Left lung (tissue), 10 donors: ENCODE measurements around the gene CXCL5. TPM values are rescaled to one million over a fixed set of nuclear protein-coding genes. Genes with fewer than 3 reads are reported as not detected.
"Not testable (repeated sequence)": the region's sequence is repeated elsewhere in the genome, so short reads cannot be mapped to it uniquely, and the experiment has no call there.

ENCODE experiments used
- ATAC-seq: fragments of 200-7000 bp; cut with Tn5 transposase; one replicate; pipeline ENCODE4 v1.9.1; 2020; ENCODE audit warnings: moderate library complexity
- DNase-seq, 4 donors: peaks; one replicate each; pipeline ENCODE4 v3.0.0-alpha.2; 2013 to 2020
- H3K27ac ChIP-seq, 2 donors: fragments of 200-600 bp; sonication (generic) in 1 of 2; one replicate each; pipeline versions ENCODE4 v1.5.0 to v1.8.0; 2020 to 2021
- H3K27me3 ChIP-seq, 2 donors: fragments of 200-600 bp; sonication (generic) in 1 of 2; one replicate each; pipeline versions ENCODE4 v1.5.0 to v1.8.0; 2020 to 2021
- H3K36me3 ChIP-seq, 2 donors: fragments of 200-600 bp; sonication (generic) in 1 of 2; one replicate each; pipeline versions ENCODE4 v1.5.0 to v1.8.0; 2020 to 2021
- H3K4me1 ChIP-seq, 2 donors: fragments of 200-600 bp; one replicate each; pipeline ENCODE4 v1.8.0; 2021
- H3K4me3 ChIP-seq, 2 donors: fragments of 200-600 bp; sonication (generic) in 1 of 2; one replicate each; pipeline versions ENCODE4 v1.5.0 to v1.8.0; 2020 to 2021; ENCODE audit warnings: mild to moderate bottlenecking in 1 of 2
- H3K9me3 ChIP-seq, 2 donors: fragments of 200-600 bp; sonication (generic) in 1 of 2; one replicate each; pipeline versions ENCODE4 v1.5.0 to v1.8.0; 2020 to 2021
- CTCF ChIP-seq, 2 donors: fragments of 200-600 bp; sonication (generic) in 1 of 2; IDR thresholded peaks; one replicate each; pipeline versions ENCODE4 v1.5.0 to v1.8.0; 2021; ENCODE audit warnings: antibody characterized with exemption in 2 of 2
- intact Hi-C, 2 donors: fragments of 100-400 bp; cut with DNase I; formaldehyde crosslinking; loops; one replicate each; pipeline versions ENCODE4 v1.11.2 to v1.14.2; 2022
- polyA plus RNA-seq, 6 donors: library from polyadenylated mRNA; unstranded; fragments of 120-200 nt; gene quantifications; one replicate each; pipeline ENCODE4 v1.2.1, GENCODE V29; 2013; ENCODE audit not compliant: insufficient read length in 6 of 6
- total RNA-seq, 2 donors: library from RNA; stranded (reverse); fragmentation: NEBNext Ultra II Directional; extraction: Animal tissue kit (Norgen Biotek cat#: 25700); gene quantifications; one replicate each; pipeline ENCODE4 v1.2.1, GENCODE V29; 2021
- donor health status: DM: no; HTN: yes; CAD: no.
- donor health status: DM: no; HTN: no; CAD: no.

CXCL5 gene
- total and polyA plus RNA-seq, 8 donors, result 0.14 to 35.0 (median 0.26) TPM

- ATAC-seq (no peak), DNase-seq (no peak)
- Histone ChIP-seq H3K4me3 (no peak overlapping the region), H3K36me3 (no peaks in the 10 kb centered on the region), H3K4me1 (no peaks in the 10 kb centered on the region), H3K27me3 (no peaks in the 10 kb centered on the region), H3K9me3 (no peaks in the 10 kb centered on the region), H3K27ac (no peak overlapping the region)
- intact Hi-C loops, result no loop called here
- no peak for TF ChIP-seq CTCF (IDR thresholded peaks at IDR 0.05)
Observed at GRCh38 chr4:73989031-73989430, 9.4 kb downstream of the CXCL5 start.

GRCh38 chr4:73988061-73988460 is 10.4 kb downstream of the CXCL5 start, which contains the start of gene PPBP:
TSS of gene PPBP (minus strand) at chr4:73988190. CDS start at chr4:73988103, 87 bp downstream.
- no peak within 1 kb of the TSS for H3K4me3 ChIP-seq
- no peaks in the 10 kb centered on the region for H3K36me3 ChIP-seq
- H3K27me3 ChIP-seq, result no peaks in the 10 kb centered on the region
- intact Hi-C loops, result no loop called here
- no peak for DNase-seq
- H3K4me1 ChIP-seq, result no peaks in the 10 kb centered on the region
- no peak for ATAC-seq
- H3K27ac ChIP-seq, result no peak within 1 kb of the TSS
- TF ChIP-seq CTCF (IDR thresholded peaks at IDR 0.05), result no peak
- no peaks in the 10 kb centered on the region for H3K9me3 ChIP-seq

GRCh38 chr4:73985528-73985852 is 13.0 kb downstream of the CXCL5 start:
- ATAC-seq (no peak), DNase-seq (no peak)
- intact Hi-C loops, result no loop called here
- H3K9me3 ChIP-seq, result no peaks in the 10 kb centered on the region
- no peak overlapping the region for H3K4me3 ChIP-seq
- H3K36me3 ChIP-seq, result no peaks in the 10 kb centered on the region
- H3K27me3 ChIP-seq, result peaks cover 0 to 15% of the 10 kb centered on the region in 2 donors
- TF ChIP-seq CTCF (IDR thresholded peaks at IDR 0.05), result no peak
- no peak overlapping the region for H3K27ac ChIP-seq
- no peaks in the 10 kb centered on the region for H3K4me1 ChIP-seq

DNA sequence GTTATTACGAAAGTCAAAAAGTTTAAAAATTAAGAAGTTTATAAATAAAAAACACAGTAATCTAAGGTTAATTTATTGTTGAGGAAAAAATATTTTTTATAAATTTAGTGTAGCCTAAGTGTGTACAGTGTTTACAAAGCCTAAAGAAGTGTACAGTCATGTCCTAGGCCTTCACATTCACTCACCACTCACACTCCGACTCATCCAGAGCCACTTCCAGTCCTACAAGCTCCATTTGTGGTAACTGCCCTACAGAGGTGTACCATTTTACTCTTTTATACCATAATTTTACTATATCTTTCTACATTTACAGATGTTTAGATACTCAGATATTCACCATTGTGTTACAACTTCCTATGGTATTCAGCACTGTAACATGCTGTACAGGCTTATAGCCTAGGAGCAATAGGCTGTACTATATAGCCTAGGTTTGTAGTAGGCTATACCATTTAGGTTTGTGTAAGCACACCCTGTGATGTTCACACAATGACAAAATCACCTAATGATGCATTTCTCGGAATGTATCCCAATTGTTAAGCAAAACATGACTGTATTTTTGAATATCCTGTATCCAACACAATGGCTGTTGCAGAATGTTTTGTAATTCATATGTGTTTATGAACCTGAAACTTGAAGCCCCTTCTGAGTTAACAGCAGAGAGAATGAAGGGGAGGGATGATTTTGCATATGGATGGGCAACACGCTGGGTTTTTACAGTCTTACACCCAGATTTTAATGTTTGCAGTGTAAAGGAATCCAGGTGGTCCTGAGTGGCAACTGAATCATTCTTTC is 13.5 kb downstream of the CXCL5 start:
- Histone ChIP-seq H3K27me3 (peaks cover 0 to 15% of the 10 kb centered on the region in 2 donors), H3K27ac (no peak overlapping the region), H3K4me1 (no peaks in the 10 kb centered on the region), H3K9me3 (no peaks in the 10 kb centered on the region), H3K36me3 (no peaks in the 10 kb centered on the region), H3K4me3 (no peak overlapping the region)
- no peak for ATAC-seq
- no peak for DNase-seq
- intact Hi-C loops, result no loop called here
- TF ChIP-seq CTCF (IDR thresholded peaks at IDR 0.05), result no peak

- H3K9me3 ChIP-seq, H3K36me3 ChIP-seq, H3K4me1 ChIP-seq, H3K4me3 ChIP-seq, H3K27ac ChIP-seq, ATAC-seq, DNase-seq, intact Hi-C loops: not testable (repeated sequence)
- H3K27me3 ChIP-seq, result peaks cover 0 to 15% of the 10 kb centered on the region in 2 donors
Observed at GRCh38 chr4:73981175-73981574, 17.3 kb downstream of the CXCL5 start.
